SU-DHL-6 (cell line): ENCODE data around the gene PHACTR1.

Experiments used
- H2AFZ ChIP-seq: fragments of 200-600 bp; sonication (generic); 2 replicates; pipeline ENCODE4 v1.6.1; 2014; ENCODE audit warnings: low read depth, mild to moderate bottlenecking, moderate library complexity, mixed read lengths, antibody characterized with exemption, low read length; ENCODE audit not compliant: severe bottlenecking
- H3F3A ChIP-seq: fragments of 200-600 bp; shearing (Covaris generic); 2 replicates; pipeline ENCODE4 v1.6.0; 2016; ENCODE audit warnings: antibody characterized with exemption, mild to moderate bottlenecking; ENCODE audit not compliant: insufficient read depth
- H3K27ac ChIP-seq: fragments of 200-600 bp; sonication (generic); 2 replicates; pipeline ENCODE4 v1.5.1; 2016; ENCODE audit warnings: low read depth, mild to moderate bottlenecking, low read length, moderate library complexity, mixed read lengths
- H3K27me3 ChIP-seq: fragments of 200-600 bp; sonication (generic), shearing (Covaris generic); 2 replicates; pipeline ENCODE4 v1.6.0; 2014; ENCODE audit warnings: mild to moderate bottlenecking, low read length
- H3K36me3 ChIP-seq: fragments of 200-600 bp; sonication (generic); 2 replicates; pipeline ENCODE4 v1.6.1; 2014; ENCODE audit warnings: mild to moderate bottlenecking, low read length, mixed read lengths
- H3K4me2 ChIP-seq: fragments of 300-600, 200-600 bp; shearing (Covaris generic), sonication (generic); 2 replicates; pipeline ENCODE4 v1.6.0; 2014; ENCODE audit warnings: low read length, low read depth, mild to moderate bottlenecking; ENCODE audit not compliant: poor library complexity, severe bottlenecking
- H3K4me3 ChIP-seq: fragments of 200-600 bp; sonication (generic); 2 replicates; pipeline ENCODE4 v1.5.1; 2014; ENCODE audit warnings: antibody characterized with exemption, low read length, mild to moderate bottlenecking, mixed read lengths; ENCODE audit not compliant: insufficient read depth, poor library complexity, severe bottlenecking
- H3K79me2 ChIP-seq: fragments of 200-600 bp; sonication (generic); 2 replicates; pipeline ENCODE4 v1.6.1; 2014; ENCODE audit warnings: mild to moderate bottlenecking, low read length, moderate library complexity; ENCODE audit not compliant: insufficient read depth
- H3K9ac ChIP-seq: fragments of 200-600 bp; sonication (generic); 2 replicates; pipeline ENCODE4 v1.7.0; 2014; ENCODE audit warnings: mild to moderate bottlenecking, low read length
- H3K9me2 ChIP-seq: fragments of 200-600 bp; sonication (generic); replicated peaks from 2 replicates; pipeline ENCODE4 v1.6.1; 2014; ENCODE audit warnings: low read length; ENCODE audit not compliant: insufficient read depth
- H3K9me3 ChIP-seq: fragments of 200-600 bp; sonication (generic); 2 replicates; pipeline ENCODE4 v1.6.1; 2014; ENCODE audit warnings: low read length, mixed read lengths; ENCODE audit not compliant: insufficient read depth
- H4K20me1 ChIP-seq: fragments of 200-600 bp; sonication (generic); 2 replicates; pipeline ENCODE4 v1.6.1; 2014; ENCODE audit warnings: low read depth, mild to moderate bottlenecking, antibody characterized with exemption, low read length, moderate library complexity, mixed read lengths
- EZH2phosphoT487 ChIP-seq: fragments of 200-600 bp; sonication (generic), shearing (Covaris generic); conservative IDR thresholded peaks from 2 replicates; pipeline ENCODE4 v1.6.1; 2018; ENCODE audit warnings: mild to moderate bottlenecking, antibody characterized with exemption, low read length, moderate library complexity, mixed read lengths
- TF ChIP-seq, protein P1 (sequence below): fragments of 200-600 bp; sonication (generic); IDR thresholded peaks from one replicate; pipeline ENCODE4 v1.5.1; 2017; ENCODE audit warnings: antibody characterized with exemption, mild to moderate bottlenecking, low read length, moderate library complexity; ENCODE audit not compliant: insufficient read depth, poor library complexity, severe bottlenecking

Gene PHACTR1

DNA sequence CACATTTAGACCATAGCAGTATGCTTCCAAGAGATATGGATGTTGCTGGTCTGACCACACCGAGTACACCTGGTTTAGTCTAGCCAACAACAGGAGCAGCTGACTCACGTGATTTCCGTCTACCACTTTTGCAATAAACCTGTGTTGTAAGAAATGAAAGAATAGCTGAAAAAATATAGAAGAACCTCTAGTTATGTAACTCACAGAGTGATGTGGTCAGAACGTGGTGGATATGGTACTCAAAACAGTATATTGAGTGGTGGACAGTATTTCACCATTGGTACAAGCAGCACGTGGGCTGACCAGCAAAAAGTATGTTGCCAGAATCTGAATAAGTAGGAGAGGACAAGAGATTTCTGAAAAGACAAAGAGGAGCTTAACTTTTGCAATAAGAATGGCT, 384.8 kb downstream of the PHACTR1 start:
- H4K20me1 ChIP-seq, result no peaks in the 10 kb centered on the region
- no peaks in the 10 kb centered on the region for H3K79me2 ChIP-seq
- no peaks in the 10 kb centered on the region for H3K27me3 ChIP-seq
- no peaks in the 10 kb centered on the region for H3K9me3 ChIP-seq
- no peak overlapping the region for H2AFZ ChIP-seq
- no peak for TF ChIP-seq EZH2phosphoT487
- TF ChIP-seq, protein P1, sequence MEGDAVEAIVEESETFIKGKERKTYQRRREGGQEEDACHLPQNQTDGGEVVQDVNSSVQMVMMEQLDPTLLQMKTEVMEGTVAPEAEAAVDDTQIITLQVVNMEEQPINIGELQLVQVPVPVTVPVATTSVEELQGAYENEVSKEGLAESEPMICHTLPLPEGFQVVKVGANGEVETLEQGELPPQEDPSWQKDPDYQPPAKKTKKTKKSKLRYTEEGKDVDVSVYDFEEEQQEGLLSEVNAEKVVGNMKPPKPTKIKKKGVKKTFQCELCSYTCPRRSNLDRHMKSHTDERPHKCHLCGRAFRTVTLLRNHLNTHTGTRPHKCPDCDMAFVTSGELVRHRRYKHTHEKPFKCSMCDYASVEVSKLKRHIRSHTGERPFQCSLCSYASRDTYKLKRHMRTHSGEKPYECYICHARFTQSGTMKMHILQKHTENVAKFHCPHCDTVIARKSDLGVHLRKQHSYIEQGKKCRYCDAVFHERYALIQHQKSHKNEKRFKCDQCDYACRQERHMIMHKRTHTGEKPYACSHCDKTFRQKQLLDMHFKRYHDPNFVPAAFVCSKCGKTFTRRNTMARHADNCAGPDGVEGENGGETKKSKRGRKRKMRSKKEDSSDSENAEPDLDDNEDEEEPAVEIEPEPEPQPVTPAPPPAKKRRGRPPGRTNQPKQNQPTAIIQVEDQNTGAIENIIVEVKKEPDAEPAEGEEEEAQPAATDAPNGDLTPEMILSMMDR, result no peak
- no peaks in the 10 kb centered on the region for H3K36me3 ChIP-seq
- no peak overlapping the region for H3K4me2 ChIP-seq
- no peaks in the 10 kb centered on the region for H3F3A ChIP-seq
- H3K27ac ChIP-seq, result no peak overlapping the region
- no peak overlapping the region for H3K9ac ChIP-seq
- H3K4me3 ChIP-seq, result no peak overlapping the region
- H3K9me2 ChIP-seq, result no peaks in the 10 kb centered on the region

DNA sequence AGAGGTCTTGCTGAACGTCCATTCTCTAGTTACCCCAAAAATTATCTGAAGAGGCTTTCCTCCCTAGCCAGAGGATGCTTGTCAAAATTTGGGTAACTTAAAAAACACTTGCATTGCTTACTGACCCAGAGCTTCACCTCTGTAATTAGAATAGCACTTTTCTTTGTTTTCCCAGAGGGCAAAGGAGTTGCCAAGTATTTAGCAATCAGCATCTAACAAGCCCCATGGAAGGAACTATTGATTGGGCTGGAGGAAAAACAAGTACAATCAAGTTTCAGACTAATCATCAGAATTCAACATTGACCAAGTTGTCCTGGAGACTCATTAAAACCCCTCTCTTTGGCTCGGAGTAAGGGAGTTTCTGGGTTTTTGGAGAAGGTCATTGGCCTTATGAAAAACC, 385.4 kb downstream of the PHACTR1 start:
- H3K9me2 ChIP-seq, result no peaks in the 10 kb centered on the region
- no peak overlapping the region for H3K9ac ChIP-seq
- no peaks in the 10 kb centered on the region for H3K79me2 ChIP-seq
- no peak overlapping the region for H2AFZ ChIP-seq
- no peaks in the 10 kb centered on the region for H3K9me3 ChIP-seq
- H3F3A ChIP-seq, result no peaks in the 10 kb centered on the region
- no peak overlapping the region for H3K4me2 ChIP-seq
- H3K36me3 ChIP-seq, result no peaks in the 10 kb centered on the region
- H3K27ac ChIP-seq, result no peak overlapping the region
- TF ChIP-seq EZH2phosphoT487, result no peak
- TF ChIP-seq, protein P1, result no peak
- H3K4me3 ChIP-seq, result no peak overlapping the region
- H4K20me1 ChIP-seq, result no peaks in the 10 kb centered on the region
- no peaks in the 10 kb centered on the region for H3K27me3 ChIP-seq

DNA sequence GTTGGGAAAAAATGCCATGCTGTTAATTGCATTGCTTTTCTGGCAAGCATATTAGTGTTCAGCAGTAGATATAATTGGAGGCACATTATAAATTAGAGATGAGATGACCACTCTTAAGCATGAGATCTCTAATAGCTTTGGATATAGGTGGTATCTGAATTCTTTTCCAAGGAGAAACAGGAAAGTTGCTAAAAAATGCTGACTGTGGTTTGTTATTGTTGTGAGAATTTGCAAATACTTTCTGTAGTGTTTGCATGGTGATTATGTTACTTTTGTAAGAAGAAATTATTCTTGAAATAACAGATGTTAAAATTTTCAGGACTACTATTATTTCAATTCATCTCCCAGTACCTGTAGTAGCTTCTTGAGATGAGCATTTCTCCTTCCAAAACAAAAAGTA, 386.6 kb downstream of the PHACTR1 start:
- Histone ChIP-seq H3K9me2 (no peaks in the 10 kb centered on the region), H2AFZ (no peak overlapping the region), H3K9me3 (no peaks in the 10 kb centered on the region), H3K27ac (no peak overlapping the region), H4K20me1 (no peaks in the 10 kb centered on the region), H3K27me3 (no peaks in the 10 kb centered on the region), H3K4me3 (no peak overlapping the region), H3F3A (no peaks in the 10 kb centered on the region), H3K9ac (no peak overlapping the region), H3K4me2 (no peak overlapping the region), H3K36me3 (no peaks in the 10 kb centered on the region), H3K79me2 (no peaks in the 10 kb centered on the region)
- TF ChIP-seq EZH2phosphoT487, result no peak
- TF ChIP-seq, protein P1, result no peak

DNA sequence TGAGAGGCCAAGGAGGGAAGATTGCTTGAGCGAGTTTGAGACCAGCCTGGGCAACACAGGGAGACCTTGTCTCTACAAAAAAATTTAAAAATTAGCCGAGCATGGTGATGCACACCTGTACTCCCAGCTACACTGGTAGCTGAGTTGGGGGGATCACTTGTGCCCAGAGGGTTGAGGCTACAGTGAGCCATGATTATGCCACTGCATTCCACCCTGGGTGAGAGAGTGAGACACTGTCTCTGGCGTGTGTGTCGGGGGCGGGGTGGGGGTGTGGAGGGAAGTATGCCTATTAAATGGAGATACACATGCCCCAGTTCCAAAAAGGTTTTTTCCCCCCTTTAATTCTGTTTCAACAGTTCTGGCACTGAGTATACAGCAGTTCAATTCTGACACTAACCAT, 388.6 kb downstream of the PHACTR1 start:
- no peaks in the 10 kb centered on the region for H3K9me3 ChIP-seq
- H3K27ac ChIP-seq, result no peak overlapping the region
- no peaks in the 10 kb centered on the region for H3F3A ChIP-seq
- TF ChIP-seq, protein P1, result no peak
- TF ChIP-seq EZH2phosphoT487, result no peak
- H4K20me1 ChIP-seq, result no peaks in the 10 kb centered on the region
- H3K4me3 ChIP-seq, result no peak overlapping the region
- H3K36me3 ChIP-seq, result no peaks in the 10 kb centered on the region
- H3K79me2 ChIP-seq, result no peaks in the 10 kb centered on the region
- H3K27me3 ChIP-seq, result no peaks in the 10 kb centered on the region
- H2AFZ ChIP-seq, result no peak overlapping the region
- no peak overlapping the region for H3K4me2 ChIP-seq
- no peak overlapping the region for H3K9ac ChIP-seq
- H3K9me2 ChIP-seq, result no peaks in the 10 kb centered on the region
